Measurements from ENCODE around the gene PPP1R36.
"Not testable (repeated sequence)": the region's sequence is repeated elsewhere in the genome, so short reads cannot be mapped to it uniquely, and the experiment has no call there.

Gene PPP1R36

GRCh38 chr14:64518229-64518628 lies 31.5 kb upstream of the PPP1R36 start:
- no peak for DNase-seq (ENCODE audit: low read depth in 1 of 2, low spot score in 1 of 2)

GRCh38 chr14:64520699-64521098 lies 29.1 kb upstream of the PPP1R36 start:
- no peak for DNase-seq (ENCODE audit: low read depth in 1 of 2, low spot score in 1 of 2)

- DNase-seq (ENCODE audit: low read depth in 1 of 2, low spot score in 1 of 2) = no peak
Measured at GRCh38 chr14:64522591-64523355, 27.0 kb upstream of the PPP1R36 start.

GRCh38 chr14:64525354-64525753 lies 24.4 kb upstream of the PPP1R36 start:
- DNase-seq (ENCODE audit: low read depth in 1 of 2, low spot score in 1 of 2) = no peak

- DNase-seq (ENCODE audit: low read depth in 1 of 2, low spot score in 1 of 2) = no peak
Measured at GRCh38 chr14:64531567-64531966, 18.2 kb upstream of the PPP1R36 start.

- no peak for DNase-seq (ENCODE audit: low read depth in 1 of 2, low spot score in 1 of 2)
Measured at GRCh38 chr14:64536488-64537245, 13.1 kb upstream of the PPP1R36 start.

- DNase-seq (ENCODE audit: low read depth in 1 of 2, low spot score in 1 of 2) = peak; percentile 81 to 91
Measured at GRCh38 chr14:64540208-64541202, 9.3 kb upstream of the PPP1R36 start, which contains the start of gene HSPA2. Gene HSPA2 (plus strand): TSS chr14:64540741. CDS start chr14:64540850, 109 bp downstream.

GRCh38 chr14:64541261-64541971 lies 8.3 kb upstream of the PPP1R36 start:
- DNase-seq (ENCODE audit: low read depth in 1 of 2, low spot score in 1 of 2) = no peak

GRCh38 chr14:64541972-64542835 lies 7.6 kb upstream of the PPP1R36 start:
- DNase-seq (ENCODE audit: low read depth in 1 of 2, low spot score in 1 of 2) = no peak

- DNase-seq (ENCODE audit: low read depth in 1 of 2, low spot score in 1 of 2) = no peak
Measured at GRCh38 chr14:64542836-64543201, 6.9 kb upstream of the PPP1R36 start.

- DNase-seq (ENCODE audit: low read depth in 1 of 2, low spot score in 1 of 2) = no peak
Measured at GRCh38 chr14:64544607-64545312, 5.0 kb upstream of the PPP1R36 start.

GRCh38 chr14:64549016-64549415 lies 745 bp upstream of the PPP1R36 start:
- DNase-seq (ENCODE audit: low read depth in 1 of 2, low spot score in 1 of 2) = no peak

- DNase-seq (ENCODE audit: low read depth in 1 of 2, low spot score in 1 of 2) = no peak
Measured at GRCh38 chr14:64550621-64551333, 1.0 kb downstream of the PPP1R36 start.

- DNase-seq (ENCODE audit: low read depth in 1 of 2, low spot score in 1 of 2) = no peak
Measured at GRCh38 chr14:64554556-64554955, 4.8 kb downstream of the PPP1R36 start.

GRCh38 chr14:64556526-64556925 lies 6.8 kb downstream of the PPP1R36 start:
- no peak for DNase-seq (ENCODE audit: low read depth in 1 of 2, low spot score in 1 of 2)

- not testable (repeated sequence) for DNase-seq (ENCODE audit: low read depth in 1 of 2, low spot score in 1 of 2)
Measured at GRCh38 chr14:64558216-64558615, 8.5 kb downstream of the PPP1R36 start.

GRCh38 chr14:64561631-64562030 lies 11.9 kb downstream of the PPP1R36 start:
- no peak for DNase-seq (ENCODE audit: low read depth in 1 of 2, low spot score in 1 of 2)

- DNase-seq (ENCODE audit: low read depth in 1 of 2, low spot score in 1 of 2) = no peak
Measured at GRCh38 chr14:64562436-64562835, 12.7 kb downstream of the PPP1R36 start.

Data from activated T-helper 1 cell treated with anti-CD3 and anti-CD28 coated beads, Interleukin-2, amount 50 U/mL, for 16 hours (primary cell).